Spleen (tissue), 7 donors: ENCODE measurements around the gene PCDHA6.
"Not testable (repeated sequence)": the region's sequence is repeated elsewhere in the genome, so short reads cannot be mapped to it uniquely, and the experiment has no call there.

Experiments used
- CTCF ChIP-seq, 11 experiments: fragments of 200-600 bp in 7 of 11; fragments of 450-650 bp in 4 of 11; sonication (generic) in 4 of 11; IDR thresholded peaks in 8 of 11; conservative IDR thresholded peaks in 3 of 11; 1 replicate in 7 of 11; 2 replicates in 4 of 11; pipeline versions ENCODE4 v1.4.0 to v1.8.0; 2016 to 2021; ENCODE audit warnings: antibody characterized with exemption in 11 of 11, inconsistent platforms in 4 of 11, mild to moderate bottlenecking in 1 of 11
- POLR2A ChIP-seq, 3 donors: fragments of 450-650 bp; IDR thresholded peaks; one replicate each; pipeline ENCODE4 v1.5.1; 2017; ENCODE audit warnings: antibody characterized with exemption in 3 of 3, mild to moderate bottlenecking in 1 of 3
- POLR2AphosphoS5 ChIP-seq, 3 donors: sonication (generic); formaldehyde crosslinking; IDR thresholded peaks; one replicate each; pipeline ENCODE4 v1.5.1; 2017; ENCODE audit warnings: antibody characterized with exemption in 3 of 3
- donor health status: DM: no; HTN: no; CAD: no; lungs with moderate emphysema.
- donor health status: DM: no; HTN: no; CAD: no.
- donor health status: DM: no; HTN: no; CAD: no.

GRCh38 chr5:140829511-140830501 is 2.0 kb downstream of the PCDHA6 start:
- TF ChIP-seq POLR2A (IDR thresholded peaks at IDR 0.05); CTCF (IDR thresholded peaks at IDR 0.05 in 8 of 11, conservative IDR thresholded peaks at IDR 0.05 in 3 of 11); POLR2AphosphoS5 (IDR thresholded peaks at IDR 0.05): not testable (repeated sequence)
